ENCODE measurements around the gene STAC. TPM values are rescaled to one million over a fixed set of nuclear protein-coding genes. Genes with fewer than 3 reads are reported as not detected.

STAC gene
- total and polyA plus RNA-seq, 10 of the 15 experiments (the other 5 are each of a cell fraction or from before 2014, with no cell fraction given) = 0.07 TPM; not detected in 9

GRCh38 chr3:36514171-36514570 lies 133.9 kb downstream of the STAC start (continued):
- TF ChIP-seq CUX1 (IDR thresholded peaks at IDR 0.05; ENCODE audit: insufficient replicate concordance, low read depth, low read length) (no peak), MEF2A (IDR thresholded peaks at IDR 0.05; ENCODE audit: insufficient read depth, low read depth, low read length) (no peak), POU2F2 (IDR thresholded peaks at IDR 0.05; ENCODE audit: borderline replicate concordance, low read depth, low read length) (no peak), POLR2A (IDR thresholded peaks at IDR 0.05; ENCODE audit: low read depth, low read length) (no peak), TBL1XR1 (IDR thresholded peaks at IDR 0.05; ENCODE audit: low read depth, low read length) (no peak), STAT1 (conservative IDR thresholded peaks at IDR 0.05) (no peak), SIX5 (IDR thresholded peaks at IDR 0.05; ENCODE audit: low read depth, low read length, severe bottlenecking) (no peak), HSF1 (IDR thresholded peaks at IDR 0.05; ENCODE audit: low read depth, low read length) (no peak)
- TF ChIP-seq, protein P1, sequence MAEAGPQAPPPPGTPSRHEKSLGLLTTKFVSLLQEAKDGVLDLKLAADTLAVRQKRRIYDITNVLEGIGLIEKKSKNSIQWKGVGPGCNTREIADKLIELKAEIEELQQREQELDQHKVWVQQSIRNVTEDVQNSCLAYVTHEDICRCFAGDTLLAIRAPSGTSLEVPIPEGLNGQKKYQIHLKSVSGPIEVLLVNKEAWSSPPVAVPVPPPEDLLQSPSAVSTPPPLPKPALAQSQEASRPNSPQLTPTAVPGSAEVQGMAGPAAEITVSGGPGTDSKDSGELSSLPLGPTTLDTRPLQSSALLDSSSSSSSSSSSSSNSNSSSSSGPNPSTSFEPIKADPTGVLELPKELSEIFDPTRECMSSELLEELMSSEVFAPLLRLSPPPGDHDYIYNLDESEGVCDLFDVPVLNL (IDR thresholded peaks at IDR 0.05; ENCODE audit: low read depth, low read length) = no peak
- TF ChIP-seq, protein P2, sequence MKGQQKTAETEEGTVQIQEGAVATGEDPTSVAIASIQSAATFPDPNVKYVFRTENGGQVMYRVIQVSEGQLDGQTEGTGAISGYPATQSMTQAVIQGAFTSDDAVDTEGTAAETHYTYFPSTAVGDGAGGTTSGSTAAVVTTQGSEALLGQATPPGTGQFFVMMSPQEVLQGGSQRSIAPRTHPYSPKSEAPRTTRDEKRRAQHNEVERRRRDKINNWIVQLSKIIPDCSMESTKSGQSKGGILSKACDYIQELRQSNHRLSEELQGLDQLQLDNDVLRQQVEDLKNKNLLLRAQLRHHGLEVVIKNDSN (IDR thresholded peaks at IDR 0.05; ENCODE audit: borderline replicate concordance, extremely low read length, insufficient read depth, low read depth, low read length) = no peak
- TF ChIP-seq, protein P3, sequence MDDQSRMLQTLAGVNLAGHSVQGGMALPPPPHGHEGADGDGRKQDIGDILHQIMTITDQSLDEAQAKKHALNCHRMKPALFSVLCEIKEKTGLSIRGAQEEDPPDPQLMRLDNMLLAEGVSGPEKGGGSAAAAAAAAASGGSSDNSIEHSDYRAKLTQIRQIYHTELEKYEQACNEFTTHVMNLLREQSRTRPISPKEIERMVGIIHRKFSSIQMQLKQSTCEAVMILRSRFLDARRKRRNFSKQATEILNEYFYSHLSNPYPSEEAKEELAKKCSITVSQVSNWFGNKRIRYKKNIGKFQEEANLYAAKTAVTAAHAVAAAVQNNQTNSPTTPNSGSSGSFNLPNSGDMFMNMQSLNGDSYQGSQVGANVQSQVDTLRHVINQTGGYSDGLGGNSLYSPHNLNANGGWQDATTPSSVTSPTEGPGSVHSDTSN (IDR thresholded peaks at IDR 0.05; ENCODE audit: insufficient replicate concordance, low read depth, low read length) = no peak
